DND-41 (cell line): ENCODE results near the gene ATP1A2.

Experiments
- ATAC-seq: fragments of 200-7000 bp; cut with Tn5 transposase; 3 replicates; pipeline ENCODE4 v1.9.1; 2021; ENCODE audit warnings: low read depth; ENCODE audit not compliant: insufficient read depth
- DNase-seq: peaks from one replicate; pipeline ENCODE4 v3.0.0-alpha.2; 2020
- H2AFZ ChIP-seq: 2 replicates; pipeline ENCODE4 v1.6.0; 2012; ENCODE audit warnings: low read depth, low read length
- H3K27ac ChIP-seq: 2 replicates; pipeline ENCODE4 v1.5.1; 2012; ENCODE audit warnings: low read length, inconsistent platforms
- H3K27me3 ChIP-seq: fragments of 200-600 bp; sonication (generic); 2 replicates; pipeline ENCODE4 v1.6.0; 2012; ENCODE audit warnings: low read length, mild to moderate bottlenecking, inconsistent platforms; ENCODE audit not compliant: insufficient read depth, poor library complexity
- H3K36me3 ChIP-seq: 2 replicates; pipeline ENCODE4 v1.5.1; 2012; ENCODE audit warnings: low read length, inconsistent platforms; ENCODE audit not compliant: insufficient read depth
- H3K4me1 ChIP-seq: 2 replicates; pipeline ENCODE4 v1.5.1; 2012; ENCODE audit warnings: mild to moderate bottlenecking, low read length; ENCODE audit not compliant: insufficient read depth
- H3K4me2 ChIP-seq: 2 replicates; pipeline ENCODE4 v1.6.0; 2012; ENCODE audit warnings: mild to moderate bottlenecking, moderate library complexity, low read length, inconsistent platforms; ENCODE audit not compliant: insufficient read depth
- H3K4me3 ChIP-seq, 2 experiments: fragments of 200-600 bp in 1 of 2; shearing (Covaris generic) in 1 of 2; 2 replicates each; pipeline ENCODE4 v1.5.1; 2012 to 2016; ENCODE audit warnings: inconsistent platforms in 2 of 2, low read length in 2 of 2, mild to moderate bottlenecking in 2 of 2, low read depth in 1 of 2, moderate library complexity in 1 of 2
- H3K79me2 ChIP-seq: 2 replicates; pipeline ENCODE4 v1.6.0; 2012; ENCODE audit warnings: low read length, inconsistent platforms; ENCODE audit not compliant: insufficient read depth
- H3K9ac ChIP-seq: 2 replicates; pipeline ENCODE4 v1.6.0; 2012; ENCODE audit warnings: low read depth, mild to moderate bottlenecking, inconsistent platforms, low read length, moderate library complexity
- H3K9me3 ChIP-seq: 2 replicates; pipeline ENCODE4 v1.5.1; 2012; ENCODE audit warnings: low read length, moderate library complexity, mild to moderate bottlenecking, inconsistent platforms; ENCODE audit not compliant: insufficient read depth, severe bottlenecking
- H4K20me1 ChIP-seq: 2 replicates; pipeline ENCODE4 v1.6.0; 2012; ENCODE audit warnings: low read length; ENCODE audit not compliant: insufficient read depth
- CTCF ChIP-seq: IDR thresholded peaks from 2 replicates; pipeline ENCODE4 v1.5.1; 2012; ENCODE audit warnings: borderline replicate concordance, low read length, moderate library complexity, mild to moderate bottlenecking; ENCODE audit not compliant: poor library complexity, severe bottlenecking; ENCODE audit errors: extremely low read depth
- EZH2 ChIP-seq: IDR thresholded peaks from 3 replicates; pipeline ENCODE4 v1.6.1; 2012; ENCODE audit warnings: borderline replicate concordance, low read depth, mild to moderate bottlenecking, moderate library complexity, low read length, inconsistent platforms; ENCODE audit not compliant: severe bottlenecking

The ATP1A2 gene

GRCh38 chr1:160139840-160140239, 24.3 kb downstream of the ATP1A2 start:
- Histone ChIP-seq H3K36me3 (no peaks in the 10 kb centered on the region), H3K4me2 (no peak overlapping the region), H3K27ac (no peak overlapping the region), H3K9ac (no peak overlapping the region), H3K27me3 (peaks cover 35% of the 10 kb centered on the region), H3K4me3 (no peak overlapping the region), H4K20me1 (no peaks in the 10 kb centered on the region), H3K4me1 (no peaks in the 10 kb centered on the region), H3K9me3 (no peaks in the 10 kb centered on the region), H2AFZ (no peak overlapping the region), H3K79me2 (no peaks in the 10 kb centered on the region)
- DNase-seq (no peak), ATAC-seq (no peak)
- no peak for TF ChIP-seq CTCF
- TF ChIP-seq EZH2: no peak

GRCh38 chr1:160143695-160144094, 28.1 kb downstream of the ATP1A2 start:
- Histone ChIP-seq H3K4me3 (no peak overlapping the region), H3K27me3 (peaks cover 38% of the 10 kb centered on the region), H4K20me1 (no peaks in the 10 kb centered on the region), H3K4me2 (no peak overlapping the region), H3K9ac (no peak overlapping the region), H3K36me3 (no peaks in the 10 kb centered on the region), H3K9me3 (no peaks in the 10 kb centered on the region), H3K4me1 (no peaks in the 10 kb centered on the region), H2AFZ (no peak overlapping the region), H3K79me2 (no peaks in the 10 kb centered on the region), H3K27ac (no peak overlapping the region)
- TF ChIP-seq CTCF (no peak), EZH2 (no peak)
- DNase-seq (no peak), ATAC-seq (no peak)

- Histone ChIP-seq H3K79me2 (no peaks in the 10 kb centered on the region), H2AFZ (no peak overlapping the region), H3K4me2 (no peak overlapping the region), H3K27me3 (peaks cover 36% of the 10 kb centered on the region), H3K9me3 (no peaks in the 10 kb centered on the region), H3K4me1 (no peaks in the 10 kb centered on the region), H3K4me3 (no peak overlapping the region), H4K20me1 (no peaks in the 10 kb centered on the region), H3K36me3 (no peaks in the 10 kb centered on the region), H3K27ac (no peak overlapping the region), H3K9ac (no peak overlapping the region)
- TF ChIP-seq CTCF (no peak), EZH2 (no peak)
- DNase-seq (no peak), ATAC-seq (no peak)
These were observed 29.4 kb downstream of the ATP1A2 start for GRCh38 chr1:160144921-160145320.

GRCh38 chr1:160146107-160146506, 30.5 kb downstream of the ATP1A2 start:
- no peak overlapping the region for H3K4me2 ChIP-seq
- no peaks in the 10 kb centered on the region for H3K36me3 ChIP-seq
- H3K4me1 ChIP-seq: no peaks in the 10 kb centered on the region
- no peaks in the 10 kb centered on the region for H3K79me2 ChIP-seq
- no peaks in the 10 kb centered on the region for H3K9me3 ChIP-seq
- peaks cover 29% of the 10 kb centered on the region for H3K27me3 ChIP-seq
- TF ChIP-seq CTCF: no peak
- TF ChIP-seq EZH2: no peak
- H3K4me3 ChIP-seq: no peak overlapping the region
- no peak overlapping the region for H3K27ac ChIP-seq
- no peaks in the 10 kb centered on the region for H4K20me1 ChIP-seq
- ATAC-seq: no peak
- no peak for DNase-seq
- H3K9ac ChIP-seq: no peak overlapping the region
- H2AFZ ChIP-seq: no peak overlapping the region
